22Rv1 (cell line): ENCODE measurements around the gene ADGRB3.
A peak's percentile ranks its signal among the peaks of the same experiment; 100 is the strongest.
"Not testable (repeated sequence)": the region's sequence is repeated elsewhere in the genome, so short reads cannot be mapped to it uniquely, and the experiment has no call there.

Experiments used
- H3K27ac ChIP-seq: fragments of 450-650 bp; 2 replicates; pipeline ENCODE4 v1.5.1; 2017
- ZFX ChIP-seq: fragments of 450-650 bp; IDR thresholded peaks from 2 replicates; pipeline ENCODE4 v1.6.1; 2017; ENCODE audit warnings: antibody characterized with exemption, borderline replicate concordance
- TF ChIP-seq, protein P1 (sequence below): fragments of 450-650 bp; IDR thresholded peaks from 2 replicates; pipeline ENCODE4 v1.5.1; 2017; ENCODE audit warnings: mild to moderate bottlenecking

Gene ADGRB3

DNA sequence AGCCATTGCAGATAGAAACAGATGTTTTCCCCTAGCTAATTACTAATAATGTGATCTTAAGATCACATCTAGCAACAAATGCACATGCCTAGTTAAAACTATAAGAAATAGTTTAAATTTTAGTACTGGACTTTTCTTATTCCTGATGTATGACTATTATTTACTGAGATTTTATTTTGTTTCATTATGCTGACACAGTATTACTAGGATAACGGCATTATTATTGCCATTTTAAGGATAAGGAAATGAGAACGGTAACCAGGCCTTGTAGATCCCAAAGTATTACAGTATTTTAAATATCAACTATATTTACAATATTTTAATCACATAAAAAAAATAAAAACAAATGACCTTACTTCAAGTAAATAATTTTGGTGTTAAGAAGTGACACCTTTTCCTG is 240.3 kb downstream of the ADGRB3 start:
- H3K27ac ChIP-seq: no peak overlapping the region
- TF ChIP-seq, protein P1, sequence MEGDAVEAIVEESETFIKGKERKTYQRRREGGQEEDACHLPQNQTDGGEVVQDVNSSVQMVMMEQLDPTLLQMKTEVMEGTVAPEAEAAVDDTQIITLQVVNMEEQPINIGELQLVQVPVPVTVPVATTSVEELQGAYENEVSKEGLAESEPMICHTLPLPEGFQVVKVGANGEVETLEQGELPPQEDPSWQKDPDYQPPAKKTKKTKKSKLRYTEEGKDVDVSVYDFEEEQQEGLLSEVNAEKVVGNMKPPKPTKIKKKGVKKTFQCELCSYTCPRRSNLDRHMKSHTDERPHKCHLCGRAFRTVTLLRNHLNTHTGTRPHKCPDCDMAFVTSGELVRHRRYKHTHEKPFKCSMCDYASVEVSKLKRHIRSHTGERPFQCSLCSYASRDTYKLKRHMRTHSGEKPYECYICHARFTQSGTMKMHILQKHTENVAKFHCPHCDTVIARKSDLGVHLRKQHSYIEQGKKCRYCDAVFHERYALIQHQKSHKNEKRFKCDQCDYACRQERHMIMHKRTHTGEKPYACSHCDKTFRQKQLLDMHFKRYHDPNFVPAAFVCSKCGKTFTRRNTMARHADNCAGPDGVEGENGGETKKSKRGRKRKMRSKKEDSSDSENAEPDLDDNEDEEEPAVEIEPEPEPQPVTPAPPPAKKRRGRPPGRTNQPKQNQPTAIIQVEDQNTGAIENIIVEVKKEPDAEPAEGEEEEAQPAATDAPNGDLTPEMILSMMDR: no peak
- TF ChIP-seq ZFX: no peak

DNA sequence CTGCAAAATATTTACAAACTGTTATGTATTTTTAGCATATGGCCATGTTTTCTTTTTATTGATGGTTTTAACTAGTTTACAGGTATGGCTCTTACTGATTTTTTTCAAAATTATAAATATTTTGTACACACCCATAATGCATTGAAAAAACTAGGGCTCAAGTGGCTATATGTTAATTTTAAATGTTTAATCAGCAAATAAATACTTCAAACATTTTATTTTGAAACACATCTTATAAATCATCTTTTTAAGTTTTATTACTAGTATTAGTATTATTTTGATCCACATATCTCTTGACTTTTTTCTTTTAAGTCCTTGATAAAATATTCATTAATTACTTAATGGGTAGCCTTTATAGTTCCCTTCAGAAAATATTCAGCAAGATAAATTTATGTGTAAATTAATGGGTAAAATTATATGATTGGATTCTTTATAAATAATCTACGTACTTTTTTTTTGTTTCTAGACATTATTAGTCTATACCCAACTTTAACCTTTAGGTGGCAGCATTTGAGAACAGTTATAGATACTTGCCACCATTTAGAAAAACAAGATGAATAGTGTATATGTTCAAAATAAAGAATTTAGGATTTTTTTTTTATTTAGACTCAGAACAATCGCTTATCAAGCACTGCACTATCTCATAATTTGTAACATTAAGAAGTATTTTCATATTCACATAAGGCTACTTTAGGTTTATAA is 241.9 kb downstream of the ADGRB3 start:
- TF ChIP-seq, protein P1: peak; percentile 76
- no peak for TF ChIP-seq ZFX
- H3K27ac ChIP-seq: no peak overlapping the region

DNA sequence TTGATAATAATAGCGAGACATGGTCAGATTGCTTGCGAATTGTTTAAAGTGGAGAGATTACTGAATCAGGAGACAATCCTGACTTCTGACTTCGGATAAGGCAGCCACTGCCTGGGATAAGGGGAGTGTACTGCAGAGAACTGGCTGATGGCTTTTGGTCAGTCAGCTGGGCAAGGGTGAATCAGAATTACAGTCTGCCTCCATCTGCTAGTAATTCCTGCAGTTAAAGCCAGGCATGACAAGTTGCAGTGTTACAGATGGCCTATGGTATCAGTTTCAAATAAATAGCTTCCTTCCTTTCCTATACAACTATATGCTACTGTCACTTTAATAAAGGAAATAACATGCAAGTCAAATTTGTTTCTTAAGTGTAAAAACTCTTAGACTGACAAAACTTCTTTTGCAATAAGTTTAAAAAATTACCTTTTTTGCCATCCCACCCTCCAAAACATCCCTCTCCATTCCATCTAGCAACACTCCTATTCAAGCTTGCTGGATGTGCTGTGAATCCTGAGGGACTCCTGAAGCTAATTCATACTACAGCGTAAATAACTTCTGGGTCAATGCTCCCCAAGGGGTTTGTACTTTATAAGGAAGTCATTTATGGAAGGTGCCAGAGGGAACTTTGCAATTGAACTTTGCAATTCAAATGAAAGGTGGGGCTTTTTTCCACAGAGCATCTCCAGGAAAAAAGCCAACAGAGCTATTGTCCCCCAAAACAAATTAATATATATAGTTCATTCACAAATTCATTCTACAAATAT is 245.2 kb downstream of the ADGRB3 start:
- TF ChIP-seq, protein P1: no peak
- TF ChIP-seq ZFX: no peak
- no peak overlapping the region for H3K27ac ChIP-seq

DNA sequence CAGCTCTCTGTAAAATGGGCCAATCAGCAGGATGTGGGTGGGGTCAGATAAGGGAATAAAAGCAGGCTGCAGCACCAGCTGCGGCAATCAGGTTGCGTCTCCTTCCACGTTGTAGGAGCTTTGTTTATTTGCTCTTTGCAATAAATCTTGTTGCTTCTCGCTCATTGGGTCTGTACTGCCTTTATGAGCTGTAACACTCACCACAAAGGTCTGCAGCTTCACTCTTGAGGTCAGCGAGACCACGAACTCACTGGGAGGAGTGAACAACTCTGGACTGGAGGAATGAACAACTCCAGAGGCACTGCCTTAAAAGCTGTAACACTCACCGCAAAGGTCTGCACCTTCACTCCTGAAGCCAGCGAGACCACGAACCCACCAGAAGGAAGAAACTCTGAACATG is 248.2 kb downstream of the ADGRB3 start:
- H3K27ac ChIP-seq: not testable (repeated sequence)

DNA sequence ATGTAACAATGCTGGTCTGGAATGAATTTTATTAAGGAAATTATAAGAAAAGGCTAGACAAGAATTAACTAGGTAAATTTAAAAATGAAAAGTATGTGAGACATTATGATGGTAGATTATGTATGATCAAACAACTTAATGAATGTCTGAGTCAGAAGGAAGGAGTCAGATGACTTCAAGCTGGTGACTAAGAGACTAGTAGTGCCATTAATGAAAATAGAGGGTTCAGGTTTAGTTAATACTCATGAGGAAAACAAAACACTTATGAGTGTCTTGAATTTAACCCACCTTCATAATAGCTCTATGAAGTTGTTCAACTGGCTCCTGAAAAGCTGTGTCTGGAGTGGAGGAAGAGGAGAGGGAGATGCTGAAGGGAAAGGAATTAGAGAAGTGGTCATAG is 256.3 kb downstream of the ADGRB3 start:
- no peak overlapping the region for H3K27ac ChIP-seq
- TF ChIP-seq, protein P1: no peak
- TF ChIP-seq ZFX: no peak

DNA sequence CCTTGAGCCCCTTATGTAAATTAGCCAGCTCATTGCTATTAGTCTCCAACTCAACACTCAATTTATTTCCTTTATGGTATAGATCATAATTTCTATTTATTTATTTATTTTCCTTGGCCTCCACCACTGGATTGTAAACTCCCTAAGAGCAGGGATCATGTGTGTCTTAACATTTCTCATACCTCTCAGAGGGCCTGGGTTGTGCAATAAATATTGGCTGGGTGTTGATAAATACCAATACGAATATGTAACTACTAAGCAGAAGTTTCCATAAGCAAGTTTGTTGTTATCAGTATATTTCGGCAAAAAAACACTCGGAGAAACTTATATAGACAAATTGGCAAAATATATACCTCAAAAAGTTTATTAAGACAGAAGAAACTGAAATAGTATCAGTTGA is 257.4 kb downstream of the ADGRB3 start:
- H3K27ac ChIP-seq: no peak overlapping the region
- TF ChIP-seq ZFX: no peak
- TF ChIP-seq, protein P1: no peak

DNA sequence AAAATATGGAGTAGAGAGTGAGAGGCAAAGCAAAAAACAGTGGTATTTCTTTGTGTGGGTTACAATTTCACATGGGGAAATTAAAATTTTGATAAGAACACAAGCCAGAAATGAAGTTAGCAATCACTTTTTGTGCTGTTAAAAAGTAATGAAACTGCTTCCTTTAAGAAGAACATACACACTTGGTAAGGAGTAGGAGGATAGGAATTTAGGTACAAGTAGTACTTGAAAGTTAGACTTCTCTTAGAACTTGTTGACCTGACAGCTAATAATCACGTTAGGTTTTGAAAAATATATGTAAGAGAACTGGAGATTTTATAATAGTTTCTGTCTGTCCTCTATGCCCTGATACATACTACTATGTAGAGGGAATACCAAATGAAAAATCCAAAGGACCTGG is 260.8 kb downstream of the ADGRB3 start:
- no peak overlapping the region for H3K27ac ChIP-seq
- TF ChIP-seq, protein P1: no peak
- TF ChIP-seq ZFX: no peak

DNA sequence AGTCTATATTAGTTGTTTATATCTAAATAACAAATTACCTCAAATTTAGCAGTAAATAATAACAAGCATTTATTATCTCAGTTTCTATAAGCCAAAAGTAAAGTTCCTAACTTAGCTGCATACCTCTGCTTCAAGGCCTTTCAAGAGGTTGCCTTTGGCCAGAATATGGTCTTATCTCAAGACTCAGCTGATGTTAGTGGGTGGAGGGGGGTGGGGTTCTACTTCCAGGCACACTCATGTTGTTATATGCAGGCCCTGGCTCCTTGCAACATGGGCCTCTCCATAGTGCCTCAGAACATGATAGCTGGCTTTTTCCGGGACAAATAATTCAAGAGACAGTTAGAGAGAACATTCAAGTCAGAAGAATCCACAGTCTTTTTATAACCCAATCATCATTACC is 266.0 kb downstream of the ADGRB3 start:
- no peak overlapping the region for H3K27ac ChIP-seq
- no peak for TF ChIP-seq ZFX
- TF ChIP-seq, protein P1: no peak
